Upper lobe of left lung (tissue), 6 donors: ENCODE measurements around the gene EXOC3L4. TPM values are rescaled to one million over a fixed set of nuclear protein-coding genes. Genes with fewer than 3 reads are reported as not detected.

Experiments
- ATAC-seq, 2 donors: fragments of 200-7000 bp; cut with Tn5 transposase; one replicate each; pipeline ENCODE4 v1.9.1; 2022; ENCODE audit warnings: mild to moderate bottlenecking in 2 of 2, moderate library complexity in 2 of 2; ENCODE audit not compliant: low FRiP score in 2 of 2
- DNase-seq, 2 donors: peaks; one replicate each; pipeline ENCODE4 v3.0.0-alpha.2; 2019 to 2020
- H3K27ac ChIP-seq, 4 donors: fragments of 200-600 bp; sonication (generic); one replicate each; pipeline ENCODE4 v1.5.1; 2016 to 2019
- H3K27me3 ChIP-seq, 4 donors: fragments of 200-600 bp; sonication (generic); one replicate each; pipeline ENCODE4 v1.5.1; 2017 to 2019
- H3K36me3 ChIP-seq, 4 donors: fragments of 200-600 bp; sonication (generic); one replicate each; pipeline ENCODE4 v1.5.1; 2016 to 2019
- H3K4me1 ChIP-seq, 4 donors: fragments of 200-600 bp; sonication (generic); one replicate each; pipeline ENCODE4 v1.5.1; 2018 to 2019
- H3K4me3 ChIP-seq, 4 donors: fragments of 200-600 bp; sonication (generic); one replicate each; pipeline ENCODE4 v1.5.1; 2017 to 2019; ENCODE audit warnings: mild to moderate bottlenecking in 2 of 4, moderate library complexity in 1 of 4
- H3K9me3 ChIP-seq, 4 donors: fragments of 200-600 bp; sonication (generic); one replicate each; pipeline ENCODE4 v1.5.1; 2018 to 2019
- EP300 ChIP-seq, 4 donors: sonication (generic); formaldehyde crosslinking; IDR thresholded peaks; one replicate each; pipeline ENCODE4 v1.5.1; 2017; ENCODE audit warnings: antibody characterized with exemption in 4 of 4, control low read depth in 2 of 4
- POLR2A ChIP-seq, 4 donors: fragments of 450-650 bp; IDR thresholded peaks; one replicate each; pipeline ENCODE4 v1.5.1; 2016 to 2017; ENCODE audit warnings: antibody characterized with exemption in 4 of 4, mild to moderate bottlenecking in 2 of 4
- POLR2AphosphoS5 ChIP-seq, 2 donors: sonication (generic); formaldehyde crosslinking; IDR thresholded peaks; one replicate each; pipeline ENCODE4 v1.5.1; 2017; ENCODE audit warnings: antibody characterized with exemption in 2 of 2
- WGBS, 2 donors: methylation state at CpG; one replicate each; pipeline ENCODE4 v1.1.5; 2017 to 2018; 5-methylcytosine and 5-hydroxymethylcytosine counted together
- total RNA-seq, 6 donors: library from RNA; depleted of rRNA in 4 of 6; stranded (reverse); fragments of >200 nt in 4 of 6; gene quantifications; one replicate each; pipeline versions ENCODE4 v1.1.0 to v1.2.1, GENCODE V29; 2016 to 2021
- TF ChIP-seq, protein P1 (sequence below), 6 experiments: fragments of 450-650 bp in 4 of 6; fragments of 200-600 bp in 2 of 6; sonication (generic) in 2 of 6; IDR thresholded peaks; one replicate each; pipeline ENCODE4 v1.5.1; 2016 to 2019; ENCODE audit warnings: antibody characterized with exemption in 6 of 6
- donor health status: DM: no; HTN: no; CAD: no; lungs with moderate emphysema.
- donor health status: DM: no; HTN: yes; CAD: no; lungs with severe emphysema.

Gene EXOC3L4
- total RNA-seq, 6 donors from 2014 or later: 0.30 to 7.6 (median 2.9) TPM

DNA sequence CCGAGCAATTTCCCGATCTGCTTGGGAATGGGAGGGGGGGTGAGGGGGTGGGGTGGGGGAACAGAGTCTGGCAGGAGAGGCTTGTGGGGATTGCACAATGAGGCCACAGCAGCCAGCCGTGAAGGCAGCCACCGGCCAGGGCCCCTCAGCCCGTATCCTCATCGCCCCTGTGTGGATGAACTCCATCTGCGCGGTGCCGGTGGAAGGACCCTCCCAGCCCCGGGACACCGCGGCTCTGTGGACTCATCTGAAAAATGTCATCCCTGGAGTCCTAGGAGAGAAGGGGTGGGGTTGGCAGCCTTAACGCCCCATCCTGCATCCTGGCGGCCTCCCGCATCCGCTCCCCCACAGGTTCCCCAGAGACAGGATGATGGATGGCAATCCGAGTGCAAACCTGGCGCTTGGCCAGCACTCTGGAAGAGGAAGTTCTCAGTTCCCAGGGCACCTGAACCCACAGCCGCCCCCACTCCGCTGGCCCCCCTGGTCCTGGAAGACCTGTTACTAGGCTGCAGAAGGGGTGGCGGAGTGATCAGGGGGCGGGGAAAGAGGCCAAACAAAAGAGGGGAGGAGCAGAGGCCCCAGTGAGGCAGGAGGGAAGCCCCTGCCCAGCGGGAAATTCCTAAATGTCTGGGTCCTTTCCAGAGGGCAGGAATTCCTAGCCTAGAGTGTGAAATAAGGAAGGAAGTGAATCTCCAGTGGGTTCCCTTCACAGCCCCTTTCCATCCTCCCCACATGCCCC is 27.5 kb downstream of the EXOC3L4 start:
- ATAC-seq: peak; percentile 31 to 58
- peaks cover 68 to 84% (median 78%) of the 10 kb centered on the region in 4 donors for H3K4me1 ChIP-seq
- TF ChIP-seq EP300 (IDR thresholded peaks at IDR 0.05) (no peak), POLR2AphosphoS5 (IDR thresholded peaks at IDR 0.05) (peak; percentile 40 to 56), POLR2A (IDR thresholded peaks at IDR 0.05) (peak in 1 of 4 donors; percentile 14)
- TF ChIP-seq, protein P1, sequence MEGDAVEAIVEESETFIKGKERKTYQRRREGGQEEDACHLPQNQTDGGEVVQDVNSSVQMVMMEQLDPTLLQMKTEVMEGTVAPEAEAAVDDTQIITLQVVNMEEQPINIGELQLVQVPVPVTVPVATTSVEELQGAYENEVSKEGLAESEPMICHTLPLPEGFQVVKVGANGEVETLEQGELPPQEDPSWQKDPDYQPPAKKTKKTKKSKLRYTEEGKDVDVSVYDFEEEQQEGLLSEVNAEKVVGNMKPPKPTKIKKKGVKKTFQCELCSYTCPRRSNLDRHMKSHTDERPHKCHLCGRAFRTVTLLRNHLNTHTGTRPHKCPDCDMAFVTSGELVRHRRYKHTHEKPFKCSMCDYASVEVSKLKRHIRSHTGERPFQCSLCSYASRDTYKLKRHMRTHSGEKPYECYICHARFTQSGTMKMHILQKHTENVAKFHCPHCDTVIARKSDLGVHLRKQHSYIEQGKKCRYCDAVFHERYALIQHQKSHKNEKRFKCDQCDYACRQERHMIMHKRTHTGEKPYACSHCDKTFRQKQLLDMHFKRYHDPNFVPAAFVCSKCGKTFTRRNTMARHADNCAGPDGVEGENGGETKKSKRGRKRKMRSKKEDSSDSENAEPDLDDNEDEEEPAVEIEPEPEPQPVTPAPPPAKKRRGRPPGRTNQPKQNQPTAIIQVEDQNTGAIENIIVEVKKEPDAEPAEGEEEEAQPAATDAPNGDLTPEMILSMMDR (IDR thresholded peaks at IDR 0.05): no peak
- peak overlapping the region; percentile 87 to 96 (median 92) for H3K27ac ChIP-seq
- H3K27me3 ChIP-seq: no peaks in the 10 kb centered on the region
- DNase-seq: peak; percentile 84 to 86
- WGBS, 2 donors: 7 to 8% methylated on average over 13 to 14 of the region's 23 CpGs
- peak overlapping the region in 3 of 4 donors; percentile 52 to 67 (median 63) for H3K4me3 ChIP-seq
- H3K36me3 ChIP-seq: no peaks in the 10 kb centered on the region
- H3K9me3 ChIP-seq: no peaks in the 10 kb centered on the region

DNA sequence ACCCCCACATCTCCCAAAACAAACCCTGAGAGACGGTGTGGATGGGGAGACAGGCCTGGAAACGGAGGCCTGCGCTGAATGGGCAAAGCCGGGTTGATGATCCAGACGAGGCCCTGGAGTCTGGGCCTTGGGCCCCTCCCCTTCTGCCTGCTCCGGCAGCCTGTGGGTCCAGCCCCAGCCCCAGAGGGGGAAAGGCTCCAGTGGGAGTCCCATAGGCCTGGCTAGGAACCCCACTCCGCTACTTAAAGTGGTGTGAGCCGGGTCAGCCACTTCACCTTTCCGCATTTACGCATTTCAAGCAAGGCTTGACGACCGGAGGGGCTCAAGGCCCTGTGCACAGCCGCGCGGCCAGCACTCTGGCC is 28.0 kb downstream of the EXOC3L4 start:
- H3K9me3 ChIP-seq: no peaks in the 10 kb centered on the region
- WGBS, 2 donors: 20 to 22% methylated on average over 3 to 15 of the region's 15 CpGs
- ATAC-seq (peak in 1 of 2 donors; percentile 7), DNase-seq (no peak)
- peak overlapping the region; percentile 52 to 67 (median 60) for H3K4me3 ChIP-seq
- H3K27me3 ChIP-seq: no peaks in the 10 kb centered on the region
- TF ChIP-seq, protein P1 (IDR thresholded peaks at IDR 0.05): no peak
- no peak for TF ChIP-seq EP300 (IDR thresholded peaks at IDR 0.05)
- no peak for TF ChIP-seq POLR2A (IDR thresholded peaks at IDR 0.05)
- no peak for TF ChIP-seq POLR2AphosphoS5 (IDR thresholded peaks at IDR 0.05)
- H3K27ac ChIP-seq: peak overlapping the region; percentile 87 to 96 (median 92)
- peaks cover 71 to 89% (median 80%) of the 10 kb centered on the region in 4 donors for H3K4me1 ChIP-seq
- no peaks in the 10 kb centered on the region for H3K36me3 ChIP-seq

DNA sequence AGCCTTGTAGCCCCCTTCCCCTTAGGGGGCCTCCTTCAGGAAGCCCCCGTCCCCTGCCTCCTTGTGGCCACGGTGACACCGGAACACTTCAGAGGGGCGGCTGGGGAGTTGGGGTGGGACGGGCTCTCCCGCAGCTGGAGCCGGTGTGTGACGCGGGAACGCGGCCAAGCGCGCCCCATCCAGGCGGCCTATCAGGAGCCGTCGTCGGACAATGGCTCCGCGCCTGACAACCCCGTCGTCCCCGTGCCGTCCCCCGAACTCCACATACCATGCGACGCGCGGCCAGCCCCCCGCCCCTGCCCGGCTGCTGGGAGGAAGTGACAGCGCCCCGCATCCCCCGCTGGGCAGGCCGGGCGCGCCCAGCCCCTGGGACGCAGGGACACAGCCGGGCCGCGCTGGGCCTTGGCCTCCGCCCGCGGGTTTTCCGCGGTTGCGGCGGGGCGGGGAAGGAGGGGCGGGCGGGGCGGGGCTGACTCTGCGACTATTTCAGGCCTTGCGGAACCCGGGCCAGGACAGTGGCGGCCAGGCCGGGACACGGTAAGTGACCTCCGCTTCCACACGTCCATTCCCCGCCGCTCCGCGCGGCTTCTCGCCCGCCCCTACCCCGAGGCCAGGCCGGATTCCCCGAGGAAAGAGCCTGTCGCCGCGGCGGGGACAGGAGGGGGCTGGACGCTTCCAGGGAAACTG is 28.6 kb downstream of the EXOC3L4 start, which contains the start of gene TNFAIP2:
Gene TNFAIP2, plus strand, starts transcription at position 515 of the 687 bp plus-strand sequence. CDS start 2,997 bp downstream, outside the sequence.
- H3K4me1 ChIP-seq: peaks cover 71 to 92% (median 80%) of the 10 kb centered on the region in 4 donors
- peak in 1 of 2 donors; percentile 78 for ATAC-seq
- H3K36me3 ChIP-seq: no peaks in the 10 kb centered on the region
- no peaks in the 10 kb centered on the region for H3K27me3 ChIP-seq
- WGBS, 2 donors: 4% methylated on average over 20 of the region's 74 CpGs; no CpG with 5 or more reads in 1 of the 2 donors
- H3K4me3 ChIP-seq: peak within 1 kb of the TSS; percentile 52 to 67 (median 60)
- peak; percentile 68 to 93 for DNase-seq
- peak within 1 kb of the TSS; percentile 87 to 96 (median 92) for H3K27ac ChIP-seq
- no peaks in the 10 kb centered on the region for H3K9me3 ChIP-seq
- TF ChIP-seq, protein P1 (IDR thresholded peaks at IDR 0.05): no peak
- peak; percentile 21 to 77 for TF ChIP-seq POLR2AphosphoS5 (IDR thresholded peaks at IDR 0.05)
- TF ChIP-seq POLR2A (IDR thresholded peaks at IDR 0.05): peak; percentile 10 to 77 (median 50)

DNA sequence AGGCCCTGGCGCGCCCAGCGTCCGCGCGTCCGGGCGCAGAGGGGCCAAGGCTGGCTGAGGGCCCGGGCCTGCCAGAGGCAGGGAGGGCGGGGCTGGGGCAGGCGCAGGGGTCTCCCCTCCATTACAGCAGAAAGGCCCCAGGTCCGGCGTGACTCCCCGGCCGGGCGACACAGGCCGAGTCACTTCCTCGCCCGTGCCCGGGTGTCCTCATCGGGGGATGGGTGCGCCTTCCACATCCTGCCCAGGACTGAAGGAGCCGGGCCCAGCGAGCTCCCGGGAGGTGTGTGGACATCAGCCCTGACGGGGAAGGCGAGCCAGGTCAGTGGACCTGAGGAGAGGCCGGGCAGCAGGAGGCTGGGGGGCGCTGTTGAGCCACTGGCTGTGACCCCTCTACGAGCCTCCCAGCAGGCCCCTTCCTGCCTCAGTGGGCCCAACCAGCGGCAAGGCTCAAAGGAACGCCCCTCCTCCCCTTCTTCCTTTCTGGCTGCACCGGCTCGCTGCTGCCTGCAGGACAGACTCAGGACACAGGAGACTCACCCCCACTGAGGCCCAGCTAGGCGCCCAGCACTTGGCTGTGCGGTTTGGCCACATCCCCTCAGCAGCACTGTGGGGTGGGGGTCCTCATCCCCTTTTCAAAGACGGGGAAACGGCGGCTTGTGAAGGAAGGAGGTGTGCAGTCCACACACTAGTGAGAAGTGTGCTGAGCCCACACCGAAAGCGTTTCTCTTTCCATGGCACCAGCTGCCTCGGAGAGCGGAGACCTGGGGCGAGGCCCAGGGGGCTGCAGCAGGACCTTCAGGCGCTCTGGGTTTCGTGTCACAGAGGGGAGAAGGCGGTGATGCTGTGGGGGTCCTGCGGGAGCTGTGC is 29.3 kb downstream of the EXOC3L4 start:
- Histone ChIP-seq H3K4me3 (peak overlapping the region; percentile 52 to 67 (median 60)), H3K36me3 (peaks cover 0 to 1% (median 0%) of the 10 kb centered on the region in 4 donors), H3K9me3 (no peaks in the 10 kb centered on the region), H3K27me3 (no peaks in the 10 kb centered on the region), H3K27ac (peak overlapping the region; percentile 87 to 96 (median 92)), H3K4me1 (peaks cover 64 to 92% (median 72%) of the 10 kb centered on the region in 4 donors)
- DNase-seq (peak; percentile 46 to 78), ATAC-seq (peak in 1 of 2 donors; percentile 9)
- WGBS, 2 donors: 32 to 47% methylated on average over 12 to 26 of the region's 48 CpGs
- TF ChIP-seq, protein P1 (IDR thresholded peaks at IDR 0.05): peak in 5 of 6 experiments; percentile 42 to 58 (median 45)
- TF ChIP-seq EP300 (IDR thresholded peaks at IDR 0.05) (no peak), POLR2A (IDR thresholded peaks at IDR 0.05) (peak in 1 of 4 donors; percentile 7)
